A549 (cell line): ENCODE data around the gene NAA20. TPM values are rescaled to one million over a fixed set of nuclear protein-coding genes. Genes with fewer than 3 reads are reported as not detected.

Experiments
- ATAC-seq, 2 experiments: fragments of 200-7000 bp in 1 of 2; fragments of >200 bp in 1 of 2; cut with Nextera tagmentation in 1 of 2; cut with Tn5 transposase in 1 of 2; 3 replicates each; pipeline versions ENCODE4 v1.8.0 to v1.9.1; 2018 to 2020; ENCODE audit warnings: mild to moderate bottlenecking in 1 of 2, moderate library complexity in 1 of 2
- CTCF ChIA-PET: fragments of 300-600 bp; sonication (Branson Sonifier 250); formaldehyde crosslinking; extraction: SDS; loops from one replicate; lab custom pipeline; 2021; ENCODE audit warnings: antibody characterized with exemption, inconsistent platforms; lab: Yijun Ruan, JAX
- POLR2A ChIA-PET: fragments of 350-600 bp; formaldehyde crosslinking; extraction: SDS; loops from one replicate; lab custom pipeline; 2021; ENCODE audit warnings: antibody characterized with exemption, inconsistent platforms; lab: Yijun Ruan, JAX
- DNase-seq, 2 experiments: peaks; one replicate each; pipeline versions ENCODE4 v3.0.0 to v3.0.0-alpha.2; 2011 to 2016; ENCODE audit warnings: low read depth in 1 of 2, low spot score in 1 of 2
- FAIRE-seq: peaks from 2 replicates; lab custom pipeline; 2011; peaks lifted over from hg19 to GRCh38; lab: Jason Lieb, UNC
- H3K27ac ChIP-seq, 2 experiments: fragments of >200 bp; sonication (Bioruptor Twin); formaldehyde crosslinking; 3 replicates each; pipeline ENCODE4 v1.5.1; 2016 to 2017
- H3K4me1 ChIP-seq: fragments of >200 bp; sonication (Bioruptor Twin); formaldehyde crosslinking; 3 replicates; pipeline ENCODE4 v1.6.1; 2016
- H3K4me2 ChIP-seq: fragments of >200 bp; sonication (Bioruptor Twin); formaldehyde crosslinking; 3 replicates; pipeline ENCODE4 v1.6.1; 2016
- H3K4me3 ChIP-seq: fragments of >200 bp; sonication (Bioruptor Twin); formaldehyde crosslinking; 3 replicates; pipeline ENCODE4 v1.5.1; 2016
- H3K9me3 ChIP-seq: fragments of >200 bp; sonication (Bioruptor Twin); formaldehyde crosslinking; 3 replicates; pipeline ENCODE4 v1.6.1; 2016
- BHLHE40 ChIP-seq: IDR thresholded peaks from 2 replicates; pipeline ENCODE4 v1.6.1; 2012; ENCODE audit warnings: low read depth, low read length, inconsistent platforms
- CHD2 ChIP-seq: fragments of 150-350 bp; IDR thresholded peaks from 2 replicates; pipeline ENCODE4 v1.6.1; 2014; ENCODE audit warnings: low read length; ENCODE audit not compliant: partially characterized antibody
- FOSL2 ChIP-seq, 2 experiments: fragments of 450-650 bp in 1 of 2; fragments of >200 bp in 1 of 2; sonication (Bioruptor Twin) in 1 of 2; formaldehyde crosslinking; IDR thresholded peaks; 2 replicates each; pipeline versions ENCODE4 v1.5.0 to v1.6.1; 2016 to 2020; ENCODE audit warnings: mild to moderate bottlenecking in 1 of 2, moderate library complexity in 1 of 2
- HOXA7 ChIP-seq: fragments of 250-450 bp; sonication (Bioruptor Pico); IDR thresholded peaks from 2 replicates; pipeline ENCODE4 v1.5.0; 2020; ENCODE audit warnings: mild to moderate bottlenecking, moderate library complexity
- HOXB5 ChIP-seq: fragments of 250-450 bp; sonication (Bioruptor Pico); IDR thresholded peaks from 2 replicates; pipeline ENCODE4 v1.5.0; 2020; ENCODE audit warnings: mild to moderate bottlenecking, moderate library complexity
- MAFK ChIP-seq: fragments of 450-650 bp; IDR thresholded peaks from 2 replicates; pipeline ENCODE4 v1.6.1; 2014; ENCODE audit not compliant: partially characterized antibody
- MAZ ChIP-seq: fragments of 150-350 bp; IDR thresholded peaks from 2 replicates; pipeline ENCODE4 v1.6.1; 2014; ENCODE audit warnings: antibody characterized with exemption, low read depth, low read length, borderline replicate concordance
- NR3C1 ChIP-seq: fragments of >200 bp; sonication (Bioruptor Twin); formaldehyde crosslinking; IDR thresholded peaks from 3 replicates; pipeline ENCODE4 v1.6.1; 2017
- PHF8 ChIP-seq: fragments of 200-600 bp; sonication (generic); IDR thresholded peaks from 2 replicates; pipeline ENCODE4 v1.6.1; 2016; ENCODE audit warnings: low read depth, mild to moderate bottlenecking, antibody characterized with exemption, moderate library complexity, borderline replicate concordance
- SMC3 ChIP-seq: fragments of >200 bp; sonication (Bioruptor Twin); formaldehyde crosslinking; IDR thresholded peaks from 3 replicates; pipeline ENCODE4 v1.6.1; 2018; ENCODE audit warnings: inconsistent platforms
- TFCP2L1 ChIP-seq: fragments of 250-450 bp; sonication (Bioruptor Pico); IDR thresholded peaks from 2 replicates; pipeline ENCODE4 v1.5.0; 2021; ENCODE audit warnings: mild to moderate bottlenecking
- ZNF302 ChIP-seq: fragments of 250-450 bp; sonication (Bioruptor Pico); IDR thresholded peaks from 2 replicates; pipeline ENCODE4 v1.9.0; 2021; ENCODE audit warnings: inconsistent platforms, mild to moderate bottlenecking, moderate library complexity
- ZSCAN20 ChIP-seq: fragments of 250-450 bp; sonication (Bioruptor Pico); IDR thresholded peaks from 2 replicates; pipeline ENCODE4 v1.8.0; 2022; ENCODE audit warnings: mild to moderate bottlenecking, moderate library complexity
- WGBS: methylation state at CpG from one replicate; pipeline ENCODE4 v1.1.6; 2017; ENCODE audit errors: missing lambda C conversion rate; 5-methylcytosine and 5-hydroxymethylcytosine counted together
- polyA plus RNA-seq, 4 experiments: library from polyadenylated mRNA; depleted of rRNA in 3 of 4; stranded (reverse); fragments of >200 nt; fragmentation: RNase III in 1 of 4; extraction: RNeasy Plus Mini Kit Qiagen cat#74134 plus additional on column Dnase treatment in 1 of 4; gene quantifications; 2 replicates in 3 of 4; 3 replicates in 1 of 4; pipeline ENCODE4 v1.2.3, GENCODE V29; 2011 to 2017
- TF ChIP-seq, protein P1 (sequence below): IDR thresholded peaks from 2 replicates; pipeline ENCODE4 v1.6.1; 2012; ENCODE audit warnings: low read depth, borderline replicate concordance
- TF ChIP-seq, protein P2 (sequence below): IDR thresholded peaks from 2 replicates; pipeline ENCODE4 v1.6.1; 2012

Gene NAA20
- polyA plus RNA-seq, 2 of the 4 experiments (the other 2 are of a cell fraction), result 175 to 219 TPM

DNA sequence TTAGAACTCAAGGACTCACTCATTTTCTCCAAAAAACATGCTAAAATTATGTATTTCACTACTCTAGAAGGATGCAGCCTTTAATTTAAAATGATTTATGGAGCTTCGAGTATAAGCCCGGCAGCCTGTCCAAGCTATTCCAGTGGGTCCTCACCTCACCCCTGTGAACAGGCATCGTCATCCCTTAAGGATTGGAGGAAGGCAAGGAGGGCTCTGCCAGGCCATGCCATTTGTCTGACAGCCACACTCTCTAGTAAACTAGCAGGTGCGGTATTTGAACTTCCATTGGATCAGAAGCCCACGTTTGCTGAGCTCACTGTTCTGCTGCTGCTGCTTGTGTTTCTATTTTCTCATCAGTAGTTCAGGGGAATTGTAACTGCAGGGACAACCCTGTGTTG, 39.8 kb upstream of the NAA20 start:
- CTCF ChIA-PET, result interaction anchor here (1.0 to 6.5 kb wide), 15 partner anchors 8 to 284 kb away, joined by 3 to 79 read pairs (median 6); no protein-coding TSS in a partner anchor
- FAIRE-seq, result peak; percentile 56

DNA sequence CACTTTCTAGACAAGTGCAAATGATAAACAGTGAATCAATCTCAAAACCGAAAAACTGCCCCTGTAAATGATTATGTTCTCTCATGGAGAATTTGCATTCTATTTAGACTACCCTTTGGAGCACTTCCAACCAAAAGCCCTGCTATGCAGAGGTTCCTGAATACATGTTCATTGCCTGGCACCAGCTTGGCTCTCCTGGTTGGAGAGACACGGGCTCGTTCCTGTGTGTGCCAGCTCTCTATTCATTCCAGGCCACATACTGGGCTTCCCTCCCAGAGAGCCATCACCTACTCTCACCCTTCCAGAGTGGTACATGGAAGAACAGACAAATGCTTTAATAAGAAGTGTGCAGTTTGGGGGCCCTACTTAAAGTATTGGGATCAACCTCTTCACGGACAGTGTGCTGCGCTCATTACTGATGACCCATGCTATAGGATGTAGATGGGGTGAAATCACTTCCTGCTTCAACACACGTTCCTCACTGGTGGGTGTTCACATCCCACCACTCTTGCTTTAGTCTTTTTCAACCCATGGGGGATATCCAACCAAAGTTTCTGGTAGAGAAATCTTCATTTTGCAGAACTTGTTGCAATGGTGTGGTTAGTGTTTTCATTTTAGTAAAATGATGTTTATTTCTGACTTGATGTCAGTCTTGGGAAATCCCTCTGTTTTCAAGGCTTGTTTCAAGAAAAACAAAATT, 38.5 kb upstream of the NAA20 start:
- Histone ChIP-seq H3K27ac (peak overlapping the region; percentile 94 to 95; a peak in 5 of 6 replicates), H3K4me1 (peaks cover 61% of the 10 kb centered on the region), H3K4me2 (peak overlapping the region; percentile 94), H3K4me3 (no peak overlapping the region), H3K9me3 (no peaks in the 10 kb centered on the region)
- 91% methylated on average over 6 of the region's 6 CpGs for WGBS
- DNase-seq (no peak), FAIRE-seq (no peak), ATAC-seq (no peak)
- ChIA-PET POLR2A (interaction anchor here (4.5 kb wide), 1 partner anchor 15 kb away, joined by 60 read pairs; no protein-coding TSS in a partner anchor), CTCF (interaction anchor here (0.6 to 6.5 kb wide), 9 partner anchors 7 to 193 kb away, joined by 3 to 79 read pairs (median 4); no protein-coding TSS in a partner anchor)
- TF ChIP-seq NR3C1, result no peak
- no peak for TF ChIP-seq ZSCAN20 (CRISPR knock-in tag)
- no peak for TF ChIP-seq CHD2
- TF ChIP-seq SMC3, result no peak
- TF ChIP-seq BHLHE40, result no peak
- no peak for TF ChIP-seq HOXA7 (CRISPR knock-in tag)
- no peak for TF ChIP-seq MAFK
- TF ChIP-seq, protein P1, sequence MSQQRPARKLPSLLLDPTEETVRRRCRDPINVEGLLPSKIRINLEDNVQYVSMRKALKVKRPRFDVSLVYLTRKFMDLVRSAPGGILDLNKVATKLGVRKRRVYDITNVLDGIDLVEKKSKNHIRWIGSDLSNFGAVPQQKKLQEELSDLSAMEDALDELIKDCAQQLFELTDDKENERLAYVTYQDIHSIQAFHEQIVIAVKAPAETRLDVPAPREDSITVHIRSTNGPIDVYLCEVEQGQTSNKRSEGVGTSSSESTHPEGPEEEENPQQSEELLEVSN, result no peak
- no peak for TF ChIP-seq MAZ
- TF ChIP-seq ZNF302 (CRISPR knock-in tag), result no peak
- no peak for TF ChIP-seq PHF8
- no peak for TF ChIP-seq HOXB5

More for the DNA sequence above, 39.8 kb upstream of the NAA20 start:
- peak overlapping the region; percentile 94 to 95 for H3K27ac ChIP-seq
- peaks cover 62% of the 10 kb centered on the region for H3K4me1 ChIP-seq
- DNase-seq (no peak), ATAC-seq (peak in 1 of 2 experiments; percentile 7; a peak in 2 of 6 replicates)
- POLR2A ChIA-PET, result interaction anchor here (0.9 to 4.5 kb wide), 10 partner anchors 9 to 193 kb away, joined by 3 to 92 read pairs (median 8); partner anchors contain the start of gene NAA20
- H3K4me2 ChIP-seq, result peak overlapping the region; percentile 94
- no peaks in the 10 kb centered on the region for H3K9me3 ChIP-seq
- peak overlapping the region; percentile 65 for H3K4me3 ChIP-seq
- TF ChIP-seq, protein P1, result peak; percentile 21; the same call in 1 of the 2 replicates
- no peak for TF ChIP-seq TFCP2L1 (CRISPR knock-in tag)
- WGBS, result 11% methylated on average over 5 of the region's 5 CpGs

DNA sequence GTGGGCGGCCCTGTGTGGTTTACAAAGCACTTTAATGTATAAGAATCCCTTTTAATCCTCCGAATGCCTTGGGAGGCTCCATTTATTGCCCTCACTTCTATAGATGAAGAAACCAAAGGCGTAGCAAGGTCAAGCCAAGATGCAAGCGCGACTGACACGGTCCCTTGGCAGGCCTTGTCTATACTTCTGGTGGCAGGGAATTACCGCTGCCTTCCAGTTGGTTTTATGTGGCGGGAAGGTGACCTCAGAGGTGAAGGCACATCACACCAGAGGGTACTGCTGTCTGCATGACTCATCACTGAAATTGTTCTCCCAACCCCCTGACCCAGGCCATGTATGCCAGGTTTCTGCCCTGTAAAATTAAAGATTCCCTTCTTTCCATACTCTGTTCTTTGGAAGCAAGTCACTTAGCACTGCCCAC, 36.1 kb upstream of the NAA20 start:
- 79% methylated on average over 8 of the region's 8 CpGs for WGBS
- ATAC-seq, result no peak
- Histone ChIP-seq H3K4me1 (peaks cover 72% of the 10 kb centered on the region), H3K9me3 (no peaks in the 10 kb centered on the region), H3K27ac (peak overlapping the region; percentile 5 to 64; a peak in 3 of 6 replicates), H3K4me3 (no peak overlapping the region), H3K4me2 (peak overlapping the region; percentile 36)
- CTCF ChIA-PET, result interaction anchor here (1.2 to 5.6 kb wide), 2 partner anchors 13 to 287 kb away, joined by 3 to 27 read pairs; no protein-coding TSS in a partner anchor
- POLR2A ChIA-PET, result no interaction called here
- no peak for FAIRE-seq
- TF ChIP-seq, protein P2, sequence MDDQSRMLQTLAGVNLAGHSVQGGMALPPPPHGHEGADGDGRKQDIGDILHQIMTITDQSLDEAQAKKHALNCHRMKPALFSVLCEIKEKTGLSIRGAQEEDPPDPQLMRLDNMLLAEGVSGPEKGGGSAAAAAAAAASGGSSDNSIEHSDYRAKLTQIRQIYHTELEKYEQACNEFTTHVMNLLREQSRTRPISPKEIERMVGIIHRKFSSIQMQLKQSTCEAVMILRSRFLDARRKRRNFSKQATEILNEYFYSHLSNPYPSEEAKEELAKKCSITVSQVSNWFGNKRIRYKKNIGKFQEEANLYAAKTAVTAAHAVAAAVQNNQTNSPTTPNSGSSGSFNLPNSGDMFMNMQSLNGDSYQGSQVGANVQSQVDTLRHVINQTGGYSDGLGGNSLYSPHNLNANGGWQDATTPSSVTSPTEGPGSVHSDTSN, result no peak
- TF ChIP-seq FOSL2 (IDR thresholded peaks at IDR 0.05), result no peak
- TF ChIP-seq FOSL2 (CRISPR knock-in tag; IDR thresholded peaks at IDR 0.05), result peak; percentile 75
- TF ChIP-seq, all 56 proteins: peak for 1
- peak in 1 of 2 experiments; percentile 29 for DNase-seq
